COLO829 (cell line): ENCODE data around the gene ARX.

ENCODE experiments used
- DNase-seq: peaks from one replicate; pipeline ENCODE4 v3.0.0; 2012; ENCODE audit warnings: low spot score

ARX gene

DNA sequence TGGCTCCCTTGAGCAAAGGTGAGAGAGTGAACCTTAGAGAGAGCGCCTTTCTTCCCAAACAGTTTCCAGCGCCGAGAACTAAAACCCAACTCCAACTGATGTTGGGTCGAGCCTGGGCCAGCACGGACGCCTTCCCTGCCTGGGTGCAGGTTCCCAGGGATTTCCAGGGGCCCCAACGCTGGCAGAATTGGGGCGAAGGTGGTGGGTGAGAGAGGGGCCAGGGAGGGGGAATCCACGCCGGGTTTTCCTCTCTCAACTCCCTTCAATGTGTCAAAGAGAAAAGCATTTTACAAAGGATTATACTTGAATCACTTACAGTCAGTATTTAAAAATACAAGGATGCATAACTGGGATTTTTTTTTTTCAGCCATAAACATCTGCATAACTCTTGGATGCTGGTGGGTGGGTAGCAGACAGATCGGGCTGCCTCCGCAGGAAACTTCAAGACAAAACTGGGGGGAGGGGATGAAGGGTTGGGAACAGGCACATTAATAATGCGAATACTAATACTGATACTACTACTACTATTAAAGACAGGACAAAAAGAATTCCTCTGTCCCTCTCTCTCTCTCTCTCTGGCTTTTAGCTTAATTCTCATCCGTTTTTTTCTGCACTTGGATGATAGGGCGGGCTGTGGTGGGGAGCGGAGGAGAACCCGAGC lies 1.3 kb upstream of the ARX start:
- DNase-seq, result no peak

- DNase-seq, result no peak
Observed at GRCh38 chrX:25016361-25016671, 551 bp upstream of the ARX start.

- DNase-seq, result no peak
Observed at GRCh38 chrX:25014366-25014838, 1.4 kb downstream of the ARX start.

DNA sequence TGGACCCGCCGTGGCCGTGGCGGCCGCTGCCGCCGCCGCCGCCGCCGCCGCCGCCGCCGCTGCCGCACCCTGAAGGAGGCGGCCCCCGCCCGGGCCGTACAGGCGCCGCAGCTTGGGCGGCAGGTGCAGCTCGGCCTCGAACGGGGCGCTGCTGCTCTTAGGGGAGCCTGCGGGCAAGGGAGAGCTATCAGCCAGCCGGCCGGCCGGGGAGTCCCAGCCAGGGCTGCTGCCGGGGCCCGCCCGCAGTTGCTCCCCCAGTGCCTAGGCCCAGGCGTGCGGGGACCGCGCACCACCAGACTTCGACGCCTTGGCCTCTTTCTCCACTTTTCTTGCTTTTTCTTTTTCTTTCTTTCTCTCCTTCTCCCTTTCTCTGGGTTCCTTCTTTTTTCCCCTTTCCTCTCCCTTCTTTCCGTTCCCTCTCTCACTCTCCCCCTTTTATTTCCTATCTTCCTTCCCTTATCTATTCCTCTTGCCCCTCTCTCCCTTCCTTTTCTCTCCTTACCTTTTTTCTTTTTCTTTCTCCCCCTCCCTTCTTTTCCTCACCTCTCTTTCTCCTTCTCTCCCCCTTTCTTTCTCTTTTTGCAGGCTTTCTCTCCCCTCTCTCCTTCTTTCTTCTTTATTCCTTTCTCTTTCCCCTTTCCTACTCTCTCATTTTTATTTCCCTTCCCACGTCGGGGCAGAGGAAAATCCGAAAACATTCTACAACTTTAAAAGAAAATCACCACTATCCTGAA lies 2.0 kb downstream of the ARX start:
- no peak for DNase-seq

DNA sequence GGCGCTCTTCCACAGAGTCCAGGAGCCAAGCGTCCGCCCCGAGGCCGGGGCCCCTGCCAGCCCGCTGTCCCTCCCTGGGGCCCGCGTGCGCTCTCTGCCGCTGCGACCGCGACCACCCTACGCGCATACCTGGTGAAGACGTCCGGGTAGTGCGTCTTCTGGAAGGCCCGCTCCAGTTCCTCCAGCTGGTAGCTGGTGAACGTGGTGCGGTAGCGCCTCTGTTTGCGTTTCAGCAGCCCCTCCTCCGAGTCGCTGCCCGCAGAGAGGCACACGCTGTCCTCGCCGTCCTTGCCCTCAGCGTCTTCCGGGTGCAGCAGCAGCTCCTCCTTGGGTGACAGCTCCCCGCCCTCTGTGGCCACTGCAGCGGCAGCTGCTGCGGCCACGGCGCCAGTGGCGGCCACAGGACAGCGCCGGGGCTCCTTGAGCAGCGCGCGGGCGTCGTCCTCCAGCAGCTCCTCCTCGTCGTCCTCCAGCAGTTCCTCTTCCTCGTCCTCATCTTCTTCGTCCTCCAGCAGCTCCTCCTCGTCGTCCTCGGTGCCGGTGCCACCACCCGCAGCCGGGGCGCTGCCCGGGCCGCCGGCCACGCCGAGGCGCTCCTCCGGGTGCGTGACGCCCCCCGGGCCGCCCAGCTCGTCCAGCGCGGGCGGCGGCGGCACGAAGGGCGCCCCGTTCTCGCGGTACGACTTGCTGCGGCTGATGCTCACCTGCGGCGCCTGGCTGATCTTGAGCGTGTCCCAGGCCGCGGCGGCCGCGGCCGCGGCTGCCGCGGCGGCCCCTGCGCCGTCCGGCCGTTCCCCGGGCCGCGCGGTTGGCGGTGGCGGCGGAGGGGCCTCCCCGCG lies 2.8 kb downstream of the ARX start:
- no peak for DNase-seq

- no peak for DNase-seq
Observed at GRCh38 chrX:25012433-25012735, 3.4 kb downstream of the ARX start.

- no peak for DNase-seq
Observed at GRCh38 chrX:25011589-25012432, 4.0 kb downstream of the ARX start.

GRCh38 chrX:25010784-25011588 lies 4.8 kb downstream of the ARX start:
- DNase-seq, result no peak

GRCh38 chrX:25009407-25009806 lies 6.4 kb downstream of the ARX start:
- no peak for DNase-seq

DNA sequence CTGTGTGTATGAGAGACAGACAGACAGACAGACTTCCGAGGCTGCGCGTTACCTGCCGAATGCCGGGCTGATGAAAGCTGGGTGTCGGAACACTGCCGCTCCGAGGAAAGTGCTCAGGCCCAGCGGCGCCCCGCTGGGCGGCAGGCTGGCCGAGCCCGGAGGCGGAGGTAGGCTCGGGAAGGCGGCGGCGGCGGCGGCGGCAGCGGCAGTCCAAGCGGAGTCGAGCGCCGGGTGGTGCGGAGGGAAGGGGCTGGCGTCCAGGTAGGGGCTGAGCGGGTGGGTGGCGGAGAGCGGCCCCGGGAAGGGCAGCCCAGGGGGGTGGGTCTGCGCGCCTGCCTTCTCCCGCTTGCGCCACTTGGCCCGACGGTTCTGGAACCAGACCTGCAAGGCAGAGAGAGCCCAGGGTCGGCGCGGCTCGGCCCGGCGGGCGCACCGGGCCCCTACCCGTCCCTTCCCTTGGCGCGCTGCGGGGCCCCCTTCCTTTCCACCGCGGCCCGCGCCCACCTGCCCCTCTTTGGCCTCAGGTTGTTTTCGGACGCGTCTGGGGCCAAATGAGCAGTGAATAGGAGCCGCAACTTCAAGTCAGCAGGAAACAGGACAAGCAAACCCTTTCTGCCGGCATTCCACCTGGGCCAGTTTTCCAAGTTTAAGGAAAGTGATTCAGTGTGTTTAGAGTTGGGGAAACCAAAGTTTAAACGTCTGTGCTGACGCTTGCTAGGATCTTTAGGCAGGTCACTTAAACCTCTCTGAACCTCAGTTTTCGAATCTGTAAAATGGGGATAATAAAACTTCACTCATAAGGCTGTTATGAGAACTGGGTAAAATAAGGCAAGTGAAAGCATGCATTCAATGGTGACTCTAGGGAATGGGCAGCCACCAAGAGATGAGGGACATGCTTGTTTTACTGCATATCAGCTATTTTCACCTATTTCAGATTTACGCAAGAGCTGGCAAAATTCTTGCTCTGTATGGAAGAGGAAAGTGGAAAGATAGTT lies 8.4 kb downstream of the ARX start:
- DNase-seq, result no peak

DNA sequence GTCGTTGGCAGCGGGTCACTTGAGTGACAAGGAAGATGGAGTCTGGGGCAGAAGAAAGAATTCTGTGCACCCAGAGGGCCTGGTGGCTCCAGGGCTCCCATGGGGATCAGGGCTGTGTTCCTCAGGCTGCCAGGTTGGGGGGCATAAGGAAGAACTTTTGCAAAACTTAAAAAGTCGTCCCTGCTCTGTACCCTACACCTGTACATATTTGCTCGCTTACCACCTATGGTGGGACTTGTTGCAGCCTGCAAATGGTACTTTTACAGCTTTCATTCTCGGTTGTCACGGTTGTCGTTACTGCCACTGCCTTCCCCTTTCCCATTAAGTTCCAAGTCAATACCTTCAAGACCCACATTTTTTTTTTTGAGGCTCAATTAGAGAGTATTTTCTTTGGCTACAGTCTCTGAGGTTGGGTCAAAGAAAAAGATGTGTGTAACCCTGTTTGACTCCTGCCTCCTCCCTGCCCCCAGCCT lies 9.1 kb downstream of the ARX start:
- DNase-seq, result no peak

- no peak for DNase-seq
Observed at GRCh38 chrX:25005382-25006185, 10.2 kb downstream of the ARX start.

- DNase-seq, result no peak
Observed at GRCh38 chrX:25005034-25005381, 10.8 kb downstream of the ARX start.

GRCh38 chrX:25004485-25005032 lies 11.2 kb downstream of the ARX start:
- DNase-seq, result no peak

DNA sequence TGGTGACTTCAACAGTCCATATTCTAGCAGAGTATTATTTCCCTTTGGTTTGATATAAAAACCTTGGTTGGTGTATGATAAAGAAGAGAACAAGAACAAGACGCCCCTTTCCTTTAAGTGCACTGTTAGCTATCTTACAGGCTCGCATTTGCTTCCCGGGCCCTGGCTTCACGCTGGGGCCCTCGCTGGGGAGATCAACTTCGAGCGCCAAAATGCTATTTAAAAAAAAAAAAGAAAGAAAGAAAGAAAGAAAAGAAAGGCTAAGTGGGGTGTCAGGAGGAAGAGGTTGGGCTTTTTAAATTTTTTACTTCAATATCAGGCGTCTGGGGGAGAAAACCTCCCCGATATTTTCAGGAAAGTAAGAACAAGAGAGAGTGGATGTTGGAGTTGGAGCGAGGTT lies 11.7 kb downstream of the ARX start:
- no peak for DNase-seq

DNA sequence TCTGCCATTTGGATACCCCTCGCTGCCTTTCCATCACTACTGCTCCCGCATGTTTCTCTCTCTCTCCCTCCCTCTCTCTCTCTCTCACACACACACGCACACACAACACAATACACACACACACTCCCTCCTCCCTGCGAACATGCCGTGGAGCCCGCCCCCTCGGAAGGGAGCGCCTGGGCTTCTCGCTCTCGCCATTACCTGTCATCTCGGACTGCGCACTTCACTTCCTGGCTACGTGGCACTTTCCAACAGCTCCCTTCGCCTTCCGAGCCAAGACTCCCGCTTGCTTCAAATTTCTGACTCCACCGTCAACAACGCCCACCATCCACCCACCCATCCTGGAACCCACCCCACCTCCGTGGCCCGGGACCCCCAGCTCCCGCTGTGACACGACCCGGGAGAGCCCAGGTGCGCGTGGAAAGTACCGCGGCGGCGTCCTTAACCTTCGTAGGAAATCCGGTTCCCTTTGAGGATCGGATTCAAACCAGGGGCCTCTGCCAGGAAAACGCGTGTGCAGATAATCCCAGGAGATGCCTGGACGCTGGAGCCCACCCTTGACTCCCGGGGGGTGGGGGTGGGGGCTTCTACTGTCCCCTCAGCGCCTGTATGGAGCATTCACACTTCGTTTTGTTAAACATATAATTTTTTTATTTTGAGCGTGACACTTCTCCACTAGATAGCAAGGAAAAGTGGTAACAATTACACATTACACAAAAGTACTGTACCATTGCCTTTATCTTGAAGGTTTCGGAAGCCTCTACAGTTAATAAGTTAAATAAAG lies 12.5 kb downstream of the ARX start:
- DNase-seq, result no peak

DNA sequence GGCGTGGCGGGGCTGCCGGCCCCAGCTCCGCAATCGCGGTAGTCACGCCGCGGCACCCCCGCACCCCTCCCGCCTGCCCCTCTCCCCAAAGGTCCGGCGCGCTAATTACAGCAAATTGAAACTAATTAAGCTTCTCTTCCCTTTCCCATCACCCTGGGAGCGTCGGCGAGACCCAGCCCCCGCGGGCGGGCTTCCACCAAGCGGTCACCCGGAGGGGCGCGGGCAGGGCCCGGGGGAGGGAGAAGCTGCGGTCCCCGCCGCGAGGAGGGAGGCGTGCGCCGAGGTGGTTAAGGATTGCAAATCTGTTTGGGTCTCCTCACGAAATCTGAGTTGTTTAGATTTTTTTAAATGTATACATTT lies 13.1 kb downstream of the ARX start:
- no peak for DNase-seq
